ENCODE results near the gene CD24.
"Not testable (repeated sequence)": the region's sequence is repeated elsewhere in the genome, so short reads cannot be mapped to it uniquely, and the experiment has no call there.

The CD24 gene

GRCh38 chr6:106975738-106976064, 1.2 kb upstream of the CD24 start:
- Mint-ChIP-seq H3K36me3 (ENCODE audit: low read depth) (no peaks in the 10 kb centered on the region), H3K9me3 (no peaks in the 10 kb centered on the region), H3K27ac (no peak overlapping the region), H3K27me3 (ENCODE audit: low read depth) (peaks cover 67% of the 10 kb centered on the region), H3K4me1 (ENCODE audit: low read depth) (peaks cover 2% of the 10 kb centered on the region), H3K4me3 (peak overlapping the region; percentile 14)

GRCh38 chr6:106974999-106975737, 639 bp upstream of the CD24 start:
- no peak overlapping the region for H3K27ac Mint-ChIP-seq
- H3K9me3 Mint-ChIP-seq: no peaks in the 10 kb centered on the region
- no peak overlapping the region for H3K4me3 Mint-ChIP-seq
- H3K4me1 Mint-ChIP-seq (ENCODE audit: low read depth): peaks cover 2% of the 10 kb centered on the region
- H3K36me3 Mint-ChIP-seq (ENCODE audit: low read depth): no peaks in the 10 kb centered on the region
- H3K27me3 Mint-ChIP-seq (ENCODE audit: low read depth): peaks cover 68% of the 10 kb centered on the region

GRCh38 chr6:106973836-106974335, 643 bp downstream of the CD24 start:
- H3K36me3 Mint-ChIP-seq (ENCODE audit: low read depth): no peaks in the 10 kb centered on the region
- H3K9me3 Mint-ChIP-seq: no peaks in the 10 kb centered on the region
- no peaks in the 10 kb centered on the region for H3K4me1 Mint-ChIP-seq (ENCODE audit: low read depth)
- peaks cover 69% of the 10 kb centered on the region for H3K27me3 Mint-ChIP-seq (ENCODE audit: low read depth)
- peak overlapping the region; percentile 29 for H3K4me3 Mint-ChIP-seq
- H3K27ac Mint-ChIP-seq: no peak overlapping the region

- Mint-ChIP-seq H3K9me3 (no peaks in the 10 kb centered on the region), H3K36me3 (ENCODE audit: low read depth) (no peaks in the 10 kb centered on the region), H3K4me1 (ENCODE audit: low read depth) (no peaks in the 10 kb centered on the region), H3K4me3 (no peak overlapping the region), H3K27me3 (ENCODE audit: low read depth) (peaks cover 69% of the 10 kb centered on the region), H3K27ac (no peak overlapping the region)
Observed at GRCh38 chr6:106973018-106973835, 1.3 kb downstream of the CD24 start.

- H3K27ac Mint-ChIP-seq: no peak overlapping the region
- H3K27me3 Mint-ChIP-seq (ENCODE audit: low read depth): peaks cover 63% of the 10 kb centered on the region
- no peaks in the 10 kb centered on the region for H3K9me3 Mint-ChIP-seq
- H3K4me3 Mint-ChIP-seq: no peak overlapping the region
- no peaks in the 10 kb centered on the region for H3K4me1 Mint-ChIP-seq (ENCODE audit: low read depth)
- H3K36me3 Mint-ChIP-seq (ENCODE audit: low read depth): no peaks in the 10 kb centered on the region
Observed at GRCh38 chr6:106972500-106972899, 2.0 kb downstream of the CD24 start.

GRCh38 chr6:106970769-106971168, 3.8 kb downstream of the CD24 start:
- not testable (repeated sequence) for H3K9me3 Mint-ChIP-seq; H3K4me1 Mint-ChIP-seq (ENCODE audit: low read depth); H3K4me3 Mint-ChIP-seq; H3K36me3 Mint-ChIP-seq (ENCODE audit: low read depth); H3K27ac Mint-ChIP-seq
- peaks cover 49% of the 10 kb centered on the region for H3K27me3 Mint-ChIP-seq (ENCODE audit: low read depth)

- Mint-ChIP-seq H3K4me1 (ENCODE audit: low read depth) (no peaks in the 10 kb centered on the region), H3K27me3 (ENCODE audit: low read depth) (peaks cover 42% of the 10 kb centered on the region), H3K4me3 (no peak overlapping the region), H3K27ac (no peak overlapping the region), H3K9me3 (no peaks in the 10 kb centered on the region), H3K36me3 (ENCODE audit: low read depth) (no peaks in the 10 kb centered on the region)
Observed at GRCh38 chr6:106967936-106968555, 6.5 kb downstream of the CD24 start.

GRCh38 chr6:106966671-106967640, 7.6 kb downstream of the CD24 start:
- no peaks in the 10 kb centered on the region for H3K36me3 Mint-ChIP-seq (ENCODE audit: low read depth)
- H3K4me1 Mint-ChIP-seq (ENCODE audit: low read depth): no peaks in the 10 kb centered on the region
- no peak overlapping the region for H3K27ac Mint-ChIP-seq
- H3K27me3 Mint-ChIP-seq (ENCODE audit: low read depth): peaks cover 31% of the 10 kb centered on the region
- H3K9me3 Mint-ChIP-seq: no peaks in the 10 kb centered on the region
- no peak overlapping the region for H3K4me3 Mint-ChIP-seq

GRCh38 chr6:106966229-106966628, 8.3 kb downstream of the CD24 start:
- Mint-ChIP-seq H3K9me3 (no peaks in the 10 kb centered on the region), H3K27me3 (ENCODE audit: low read depth) (peaks cover 28% of the 10 kb centered on the region), H3K27ac (no peak overlapping the region), H3K36me3 (ENCODE audit: low read depth) (no peaks in the 10 kb centered on the region), H3K4me1 (ENCODE audit: low read depth) (no peaks in the 10 kb centered on the region), H3K4me3 (no peak overlapping the region)

GRCh38 chr6:106964954-106965353, 9.6 kb downstream of the CD24 start:
- H3K4me3 Mint-ChIP-seq: no peak overlapping the region
- no peaks in the 10 kb centered on the region for H3K36me3 Mint-ChIP-seq (ENCODE audit: low read depth)
- no peaks in the 10 kb centered on the region for H3K9me3 Mint-ChIP-seq
- H3K4me1 Mint-ChIP-seq (ENCODE audit: low read depth): no peaks in the 10 kb centered on the region
- H3K27ac Mint-ChIP-seq: no peak overlapping the region
- H3K27me3 Mint-ChIP-seq (ENCODE audit: low read depth): peaks cover 23% of the 10 kb centered on the region

- H3K27me3 Mint-ChIP-seq (ENCODE audit: low read depth): peaks cover 16% of the 10 kb centered on the region
- no peak overlapping the region for H3K27ac Mint-ChIP-seq
- no peaks in the 10 kb centered on the region for H3K9me3 Mint-ChIP-seq
- no peak overlapping the region for H3K4me3 Mint-ChIP-seq
- no peaks in the 10 kb centered on the region for H3K36me3 Mint-ChIP-seq (ENCODE audit: low read depth)
- no peaks in the 10 kb centered on the region for H3K4me1 Mint-ChIP-seq (ENCODE audit: low read depth)
Observed at GRCh38 chr6:106964099-106964498, 10.4 kb downstream of the CD24 start.

- Mint-ChIP-seq H3K27me3 (ENCODE audit: low read depth) (peaks cover 14% of the 10 kb centered on the region), H3K36me3 (ENCODE audit: low read depth) (no peaks in the 10 kb centered on the region), H3K4me3 (no peak overlapping the region)
Observed at GRCh38 chr6:106963544-106963943, 11.0 kb downstream of the CD24 start.

GRCh38 chr6:106961801-106962200, 12.7 kb downstream of the CD24 start:
- H3K4me3 Mint-ChIP-seq: no peak overlapping the region
- H3K9me3 Mint-ChIP-seq: no peaks in the 10 kb centered on the region
- no peaks in the 10 kb centered on the region for H3K4me1 Mint-ChIP-seq (ENCODE audit: low read depth)
- H3K36me3 Mint-ChIP-seq (ENCODE audit: low read depth): no peaks in the 10 kb centered on the region
- peaks cover 11% of the 10 kb centered on the region for H3K27me3 Mint-ChIP-seq (ENCODE audit: low read depth)
- H3K27ac Mint-ChIP-seq: no peak overlapping the region

More at GRCh38 chr6:106963544-106963943, 11.0 kb downstream of the CD24 start:
- no peaks in the 10 kb centered on the region for H3K9me3 Mint-ChIP-seq
- H3K27ac Mint-ChIP-seq: no peak overlapping the region
- no peaks in the 10 kb centered on the region for H3K4me1 Mint-ChIP-seq (ENCODE audit: low read depth)

- H3K9me3 Mint-ChIP-seq: no peaks in the 10 kb centered on the region
- no peak overlapping the region for H3K27ac Mint-ChIP-seq
- H3K27me3 Mint-ChIP-seq (ENCODE audit: low read depth): peaks cover 9% of the 10 kb centered on the region
- H3K36me3 Mint-ChIP-seq (ENCODE audit: low read depth): no peaks in the 10 kb centered on the region
- H3K4me3 Mint-ChIP-seq: no peak overlapping the region
- no peaks in the 10 kb centered on the region for H3K4me1 Mint-ChIP-seq (ENCODE audit: low read depth)
Observed at GRCh38 chr6:106961136-106961535, 13.4 kb downstream of the CD24 start.

Measured in T-helper 1 cell treated with Interleukin-12 subunit alpha and Interleukin-12 subunit beta and Interleukin-4 antibody, amounts not matched to agents 30 μg/mL and 1 μg/mL, for 36 hours (primary cell).